GM19328 (cell line): ENCODE data around the gene PTPRE.

Experiments
- ATAC-seq: cut with Tn5 transposase; IDR thresholded peaks from one replicate; pipeline ENCODE4 v1.9.1; 2021; ENCODE audit warnings: mild to moderate bottlenecking, moderate library complexity; ENCODE audit not compliant: unreplicated experiment

PTPRE gene

GRCh38 chr10:128111696-128112095 is 204.8 kb downstream of the PTPRE start:
- ATAC-seq, result no peak

- ATAC-seq, result no peak
Measured at GRCh38 chr10:128113026-128113425, 206.1 kb downstream of the PTPRE start.

- no peak for ATAC-seq
Measured at GRCh38 chr10:128114901-128115300, 208.0 kb downstream of the PTPRE start.

GRCh38 chr10:128115356-128115755 is 208.5 kb downstream of the PTPRE start:
- no peak for ATAC-seq

- no peak for ATAC-seq
Measured at GRCh38 chr10:128116187-128116586, 209.3 kb downstream of the PTPRE start.

GRCh38 chr10:128116851-128117615 is 210.1 kb downstream of the PTPRE start:
- ATAC-seq, result no peak

GRCh38 chr10:128121750-128122412 is 215.0 kb downstream of the PTPRE start:
- no peak for ATAC-seq

- ATAC-seq, result no peak
Measured at GRCh38 chr10:128122931-128123330, 216.0 kb downstream of the PTPRE start.

GRCh38 chr10:128123846-128124245 is 216.9 kb downstream of the PTPRE start:
- ATAC-seq, result no peak

- no peak for ATAC-seq
Measured at GRCh38 chr10:128124813-128125403, 218.0 kb downstream of the PTPRE start.

- peak; percentile 7 for ATAC-seq
Measured at GRCh38 chr10:128125416-128125943, 218.6 kb downstream of the PTPRE start.

GRCh38 chr10:128125944-128126764 is 219.3 kb downstream of the PTPRE start, which contains the start of gene MKI67:
Gene MKI67 (minus strand): TSS chr10:128126423. CDS start chr10:128125667, 756 bp downstream.
- peak; percentile 63 for ATAC-seq

GRCh38 chr10:128128582-128128981 is 221.7 kb downstream of the PTPRE start:
- no peak for ATAC-seq

GRCh38 chr10:128130051-128130450 is 223.1 kb downstream of the PTPRE start:
- ATAC-seq, result no peak
